HAP-1 (cell line): ENCODE data around the gene SOX11.
"Not testable (repeated sequence)": the region's sequence is repeated elsewhere in the genome, so short reads cannot be mapped to it uniquely, and the experiment has no call there.

Source experiments
- DNase-seq, 2 experiments: peaks; one replicate each; pipeline ENCODE4 v3.0.0-alpha.2; 2016 to 2020; ENCODE audit warnings: low spot score in 2 of 2
- H3K27me3 ChIP-seq: fragments of 250-450 bp; sonication (Bioruptor Pico); 2 replicates; pipeline ENCODE4 v1.5.1; 2020; ENCODE audit warnings: low read depth, mild to moderate bottlenecking, moderate library complexity
- H3K36me3 ChIP-seq: fragments of 250-450 bp; sonication (Bioruptor Pico); replicated peaks from 2 replicates; pipeline ENCODE4 v1.5.1; 2020; ENCODE audit warnings: mild to moderate bottlenecking
- H3K4me1 ChIP-seq: fragments of 250-450 bp; sonication (Bioruptor Pico); 2 replicates; pipeline ENCODE4 v1.5.1; 2020; ENCODE audit warnings: mild to moderate bottlenecking
- H3K4me3 ChIP-seq: fragments of 250-450 bp; sonication (Bioruptor Pico); 2 replicates; pipeline ENCODE4 v1.5.1; 2020; ENCODE audit warnings: mild to moderate bottlenecking, moderate library complexity
- H3K9me3 ChIP-seq: fragments of 250-450 bp; sonication (Bioruptor Pico); 2 replicates; pipeline ENCODE4 v1.5.1; 2020; ENCODE audit warnings: mild to moderate bottlenecking, moderate library complexity
- in situ Hi-C: fragments of 300-500 bp; cut with MboI; formaldehyde crosslinking; loops from 3 replicates; pipeline ENCODE4 v1.14.3; 2020; ENCODE audit warnings: low sequenced_read_pairs, inconsistent platforms, mixed read lengths

Gene SOX11

DNA sequence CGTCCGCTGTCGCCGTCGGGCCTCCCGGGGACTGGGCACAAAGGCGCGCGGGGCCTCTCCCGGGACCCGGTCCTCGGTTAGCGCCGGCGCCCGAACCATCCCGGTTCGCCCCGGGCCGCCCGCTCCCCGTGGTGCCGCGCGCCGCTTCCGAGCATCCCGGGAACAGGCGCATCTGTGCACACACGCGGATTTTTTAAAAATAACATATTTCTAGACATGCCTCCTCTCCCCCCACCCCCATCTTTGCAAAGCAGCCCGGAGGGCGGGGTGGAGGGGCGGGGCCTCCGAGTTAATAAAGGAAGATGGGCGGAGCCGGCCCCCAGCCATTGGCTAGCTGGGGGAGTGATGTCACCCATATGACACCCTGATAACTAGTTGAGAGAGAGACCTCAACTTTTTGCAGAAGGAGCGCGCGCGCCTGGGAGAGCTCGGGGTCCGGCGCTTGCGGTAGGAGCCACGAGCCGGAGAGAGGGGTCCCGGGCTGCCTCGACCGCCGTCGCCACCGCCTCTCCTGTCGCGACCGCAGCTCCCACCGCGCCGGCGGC is at the start of gene SOX11:
TSS of gene SOX11 (plus strand) at position 400 of the 545 bp plus-strand sequence. CDS start 338 bp downstream, outside the sequence.
- no peaks in the 10 kb centered on the region for H3K9me3 ChIP-seq
- H3K4me3 ChIP-seq, result no peak within 1 kb of the TSS
- no peaks in the 10 kb centered on the region for H3K27me3 ChIP-seq
- DNase-seq, result no peak
- in situ Hi-C loops, result no loop called here
- H3K4me1 ChIP-seq, result no peaks in the 10 kb centered on the region
- no peaks in the 10 kb centered on the region for H3K36me3 ChIP-seq

DNA sequence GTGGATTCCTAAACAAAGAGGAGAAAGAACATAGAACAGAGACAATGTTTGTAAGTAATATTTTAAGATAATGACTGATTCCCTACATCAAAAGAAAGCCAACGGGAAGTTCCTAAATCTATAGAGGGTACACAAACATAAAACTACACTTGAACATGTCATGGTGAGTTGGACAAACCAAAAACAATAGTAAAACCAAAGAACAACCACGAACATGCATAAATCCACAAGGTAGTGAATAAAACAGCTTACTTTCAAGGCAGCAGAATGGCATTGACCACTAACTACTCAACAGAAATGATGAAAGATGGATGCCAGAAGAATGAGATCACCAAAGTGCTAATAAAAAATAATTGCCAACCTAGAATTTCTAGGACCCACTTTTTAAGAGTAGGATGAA is 39.5 kb upstream of the SOX11 start:
- H3K27me3 ChIP-seq, result not testable (repeated sequence)

DNA sequence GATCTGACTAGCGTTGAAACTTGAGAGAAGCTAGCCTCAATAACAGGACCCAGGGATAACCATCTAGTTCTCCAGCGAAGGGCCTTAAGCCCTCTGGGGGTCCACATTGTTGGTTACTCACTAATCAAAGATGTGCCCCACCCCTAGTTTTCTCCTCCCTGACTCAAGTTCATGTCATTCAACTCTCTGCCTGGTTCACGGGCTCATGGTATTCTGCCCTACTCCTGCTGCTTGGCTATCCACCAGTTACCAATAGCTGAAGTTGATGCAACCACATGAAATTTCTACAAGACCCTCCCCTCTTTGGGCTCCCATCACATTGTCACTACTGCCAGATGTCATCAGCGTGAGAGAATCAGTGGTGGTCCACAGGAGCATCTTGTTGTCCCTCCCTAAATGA is 38.4 kb upstream of the SOX11 start:
- DNase-seq, H3K27me3 ChIP-seq, in situ Hi-C loops, H3K4me3 ChIP-seq, H3K9me3 ChIP-seq, H3K36me3 ChIP-seq, H3K4me1 ChIP-seq: not testable (repeated sequence)

More for the DNA sequence above, 39.5 kb upstream of the SOX11 start:
- H3K4me3 ChIP-seq, H3K36me3 ChIP-seq, H3K9me3 ChIP-seq, in situ Hi-C loops, DNase-seq, H3K4me1 ChIP-seq: not testable (repeated sequence)

DNA sequence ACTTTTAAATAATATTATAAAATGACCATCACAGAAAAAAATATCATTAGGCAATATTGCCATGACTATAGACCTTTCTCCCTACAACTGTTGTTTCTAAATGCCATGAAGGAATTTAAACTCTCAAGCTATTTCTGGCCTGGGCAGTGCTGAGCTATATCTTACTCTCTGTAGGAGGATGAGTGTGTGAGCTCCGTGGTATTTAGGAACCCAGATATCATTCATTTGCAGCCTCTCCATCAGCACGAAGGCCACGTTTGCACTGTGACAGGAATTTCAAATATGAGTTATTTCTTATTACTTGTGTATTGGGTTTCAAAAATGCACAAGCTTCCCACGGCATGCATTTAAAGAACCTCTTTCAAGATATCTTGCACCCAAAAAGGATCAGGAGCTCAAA is 35.0 kb upstream of the SOX11 start:
- Histone ChIP-seq H3K9me3 (no peaks in the 10 kb centered on the region), H3K4me1 (no peaks in the 10 kb centered on the region), H3K36me3 (no peaks in the 10 kb centered on the region), H3K27me3 (no peaks in the 10 kb centered on the region), H3K4me3 (no peak overlapping the region)
- in situ Hi-C loops, result no loop called here
- DNase-seq, result no peak

DNA sequence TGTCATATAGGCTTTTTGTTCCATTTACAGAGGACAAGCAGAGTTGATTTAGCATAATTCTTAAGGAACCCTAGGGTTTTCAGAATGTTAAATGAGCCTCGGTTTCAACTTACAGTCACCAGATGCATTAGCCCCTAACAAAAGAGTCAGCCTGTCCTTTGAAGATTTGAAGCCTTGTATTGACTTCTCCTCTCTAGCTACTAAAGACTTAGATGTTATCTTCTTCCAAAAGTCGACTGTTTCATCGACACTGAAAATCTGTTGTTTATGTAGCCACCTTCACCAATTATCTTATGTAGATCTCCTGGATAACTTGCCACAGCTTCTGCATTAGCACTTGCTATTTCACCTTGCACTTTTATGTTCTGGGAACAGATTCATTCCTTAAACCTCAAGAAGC is 31.6 kb upstream of the SOX11 start:
- no peak for DNase-seq
- Histone ChIP-seq H3K36me3 (no peaks in the 10 kb centered on the region), H3K27me3 (no peaks in the 10 kb centered on the region), H3K4me1 (no peaks in the 10 kb centered on the region), H3K4me3 (no peak overlapping the region), H3K9me3 (0 out of 2 replicates have a peak, but pooled peaks cover 3% of the 10 kb centered on the region)
- in situ Hi-C loops, result no loop called here

DNA sequence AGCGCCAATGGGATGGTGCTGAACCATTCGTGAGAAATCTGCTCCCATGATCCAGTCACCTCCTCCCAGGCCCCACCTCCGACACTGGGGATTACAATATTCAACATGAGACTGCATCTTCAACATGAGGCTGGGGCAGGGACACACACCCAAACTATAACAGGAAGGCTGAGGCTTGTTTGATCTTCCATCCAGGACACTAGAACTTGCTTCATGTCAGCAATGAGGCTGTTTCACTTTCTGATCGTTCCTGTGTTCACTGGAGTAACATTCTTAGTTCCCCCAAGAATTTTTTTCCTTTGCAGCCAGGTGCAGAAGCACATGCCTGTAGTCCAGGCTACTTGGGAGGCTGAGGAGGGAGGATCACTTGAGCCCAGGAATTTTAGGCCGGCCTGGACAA is 30.8 kb upstream of the SOX11 start:
- DNase-seq, result no peak
- no peaks in the 10 kb centered on the region for H3K36me3 ChIP-seq
- 0 out of 2 replicates have a peak, but pooled peaks cover 3% of the 10 kb centered on the region for H3K9me3 ChIP-seq
- H3K4me3 ChIP-seq, result no peak overlapping the region
- in situ Hi-C loops, result no loop called here
- no peaks in the 10 kb centered on the region for H3K4me1 ChIP-seq
- H3K27me3 ChIP-seq, result no peaks in the 10 kb centered on the region

DNA sequence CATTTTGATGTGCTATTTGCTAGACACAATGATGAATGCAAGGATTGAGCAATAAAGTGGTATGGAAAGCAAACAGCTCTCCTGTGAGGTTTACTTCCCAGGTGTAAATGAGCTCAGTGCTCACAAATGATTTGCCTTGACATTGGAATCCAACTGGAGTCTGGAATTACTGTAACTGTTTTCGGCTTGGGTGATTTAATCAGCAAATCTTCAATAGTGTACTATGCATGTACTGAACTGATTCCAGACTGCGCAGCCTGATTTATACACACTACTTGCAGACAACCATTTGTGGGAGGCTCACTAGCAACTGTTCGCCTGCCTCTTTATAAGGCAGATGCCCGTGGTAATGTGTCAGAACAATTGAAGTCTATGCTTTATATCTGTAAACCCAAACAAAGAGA is 27.9 kb upstream of the SOX11 start:
- H3K36me3 ChIP-seq, result no peaks in the 10 kb centered on the region
- H3K9me3 ChIP-seq, result 0 out of 2 replicates have a peak, but pooled peaks cover 3% of the 10 kb centered on the region
- H3K4me3 ChIP-seq, result no peak overlapping the region
- DNase-seq, result no peak
- no peaks in the 10 kb centered on the region for H3K4me1 ChIP-seq
- H3K27me3 ChIP-seq, result no peaks in the 10 kb centered on the region
- in situ Hi-C loops, result no loop called here

DNA sequence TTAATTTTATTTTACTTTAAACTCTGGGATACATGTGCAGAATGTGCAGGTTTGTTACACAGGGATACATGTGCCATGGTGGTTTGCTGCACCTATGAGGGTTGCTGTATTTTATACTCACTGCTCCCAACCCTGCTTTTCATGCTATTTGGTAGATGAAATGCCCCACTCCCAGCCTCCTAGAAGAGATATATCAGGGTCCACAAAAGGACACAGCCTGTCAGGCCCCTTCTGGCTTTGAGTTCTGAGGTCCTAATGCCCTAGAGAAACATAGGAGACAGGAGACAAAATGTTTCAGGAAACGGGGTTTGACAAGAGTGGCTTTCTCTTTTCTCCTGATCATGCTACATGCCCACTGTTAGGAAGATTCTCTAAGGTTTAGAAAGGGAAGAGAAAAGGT is 27.1 kb upstream of the SOX11 start:
- no peak overlapping the region for H3K4me3 ChIP-seq
- H3K4me1 ChIP-seq, result no peaks in the 10 kb centered on the region
- in situ Hi-C loops, result no loop called here

DNA sequence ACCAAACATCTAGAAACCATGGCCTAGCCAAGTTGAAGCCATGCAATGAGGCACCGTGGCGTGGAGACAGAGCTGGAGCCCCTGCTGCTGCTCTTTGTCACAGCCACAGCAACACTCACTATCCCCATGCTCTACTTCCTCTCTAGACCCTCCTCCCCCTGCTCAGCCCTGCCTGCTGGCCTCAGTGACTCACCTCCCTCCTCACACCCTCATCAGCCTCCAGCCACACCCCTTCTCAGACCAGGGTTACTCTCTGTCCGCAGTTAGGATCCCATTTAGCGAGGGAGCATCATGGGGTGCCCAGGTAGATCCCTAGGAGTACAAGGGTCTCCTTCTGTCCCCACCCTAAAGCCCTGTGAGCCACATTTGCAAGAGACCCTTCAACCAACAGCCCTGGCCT is 25.4 kb upstream of the SOX11 start:
- Histone ChIP-seq H3K27me3 (no peaks in the 10 kb centered on the region), H3K4me3 (no peak overlapping the region), H3K9me3 (0 out of 2 replicates have a peak, but pooled peaks cover 3% of the 10 kb centered on the region), H3K4me1 (no peaks in the 10 kb centered on the region), H3K36me3 (no peaks in the 10 kb centered on the region)
- DNase-seq, result no peak
- in situ Hi-C loops, result no loop called here

More for the DNA sequence above, 27.1 kb upstream of the SOX11 start:
- Histone ChIP-seq H3K36me3 (no peaks in the 10 kb centered on the region), H3K27me3 (no peaks in the 10 kb centered on the region), H3K9me3 (0 out of 2 replicates have a peak, but pooled peaks cover 3% of the 10 kb centered on the region)
- DNase-seq, result no peak

DNA sequence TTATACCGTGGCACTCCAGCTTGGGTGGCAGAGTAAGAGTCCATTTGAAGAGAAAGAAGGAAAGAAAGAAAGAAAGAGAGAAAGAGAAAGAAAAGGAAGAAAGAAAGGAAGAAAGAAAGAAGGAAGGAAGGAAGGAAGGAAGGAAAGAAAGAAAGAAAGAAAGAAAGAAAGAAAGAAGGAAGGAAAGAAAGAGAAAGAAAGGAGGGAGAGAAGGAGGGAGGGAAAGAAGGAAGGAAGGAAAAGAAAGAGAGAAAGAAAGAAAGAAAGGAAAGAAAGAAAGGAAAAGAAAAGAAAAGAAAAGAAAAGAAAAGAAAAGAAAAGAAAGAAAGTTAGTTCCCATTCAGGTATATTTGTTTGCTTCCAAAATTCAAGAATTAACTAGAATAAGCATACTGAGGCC is 24.5 kb upstream of the SOX11 start:
- in situ Hi-C loops, H3K9me3 ChIP-seq, H3K4me1 ChIP-seq, DNase-seq, H3K4me3 ChIP-seq, H3K36me3 ChIP-seq, H3K27me3 ChIP-seq: not testable (repeated sequence)

DNA sequence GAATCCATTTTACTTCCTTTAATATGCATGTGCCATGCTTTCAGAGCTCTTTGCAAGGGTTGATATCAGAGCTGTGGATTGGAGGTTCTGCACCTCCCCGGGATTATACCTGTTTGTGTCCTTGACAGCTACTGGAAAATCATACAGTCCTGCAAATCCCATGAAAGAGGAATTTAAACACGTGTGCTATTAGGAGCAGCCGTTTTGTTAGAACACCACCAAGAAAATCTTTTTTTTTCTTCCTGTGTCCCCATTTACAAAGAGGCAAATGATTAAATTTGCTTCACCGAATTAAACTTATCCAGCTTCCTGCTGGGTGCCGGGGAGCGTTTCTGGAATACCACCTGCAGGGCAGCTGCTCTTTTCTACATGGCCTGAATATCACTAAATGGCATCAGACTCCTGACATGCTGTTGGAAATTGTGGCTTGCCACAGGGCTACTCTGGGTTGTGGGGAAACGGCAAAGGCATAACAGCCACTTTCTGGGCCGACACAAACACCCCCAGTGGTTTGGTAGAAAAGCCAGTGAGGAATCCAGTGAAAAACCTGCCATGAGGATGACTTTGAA is 23.4 kb upstream of the SOX11 start:
- no peaks in the 10 kb centered on the region for H3K4me1 ChIP-seq
- in situ Hi-C loops, result no loop called here

DNA sequence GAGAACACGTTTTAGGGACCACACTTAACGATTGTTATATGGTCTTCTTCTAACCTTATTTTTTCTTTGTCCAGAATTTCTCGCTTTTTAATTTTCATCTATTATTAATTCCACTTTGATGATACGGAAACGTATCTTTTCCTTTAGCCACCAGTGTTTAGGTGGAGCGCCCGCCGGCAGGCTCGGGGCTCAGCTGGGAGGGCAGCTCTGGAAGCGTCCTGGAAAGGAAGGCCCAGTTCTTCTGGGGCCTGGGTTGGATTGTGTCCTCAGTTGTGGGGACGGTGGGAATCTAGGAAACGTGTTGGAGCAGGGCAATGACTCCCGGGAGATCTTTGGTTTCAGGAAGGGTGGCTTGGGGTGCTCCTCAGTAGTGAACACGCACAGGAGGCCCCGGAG is 19.4 kb upstream of the SOX11 start:
- no peaks in the 10 kb centered on the region for H3K4me1 ChIP-seq
- no peaks in the 10 kb centered on the region for H3K9me3 ChIP-seq
- no peak overlapping the region for H3K4me3 ChIP-seq
- H3K27me3 ChIP-seq, result no peaks in the 10 kb centered on the region
- in situ Hi-C loops, result no loop called here
- no peaks in the 10 kb centered on the region for H3K36me3 ChIP-seq
- no peak for DNase-seq

More for the DNA sequence above, 23.4 kb upstream of the SOX11 start:
- H3K4me3 ChIP-seq, result no peak overlapping the region
- no peak for DNase-seq
- no peaks in the 10 kb centered on the region for H3K9me3 ChIP-seq
- H3K27me3 ChIP-seq, result no peaks in the 10 kb centered on the region
- H3K36me3 ChIP-seq, result no peaks in the 10 kb centered on the region

DNA sequence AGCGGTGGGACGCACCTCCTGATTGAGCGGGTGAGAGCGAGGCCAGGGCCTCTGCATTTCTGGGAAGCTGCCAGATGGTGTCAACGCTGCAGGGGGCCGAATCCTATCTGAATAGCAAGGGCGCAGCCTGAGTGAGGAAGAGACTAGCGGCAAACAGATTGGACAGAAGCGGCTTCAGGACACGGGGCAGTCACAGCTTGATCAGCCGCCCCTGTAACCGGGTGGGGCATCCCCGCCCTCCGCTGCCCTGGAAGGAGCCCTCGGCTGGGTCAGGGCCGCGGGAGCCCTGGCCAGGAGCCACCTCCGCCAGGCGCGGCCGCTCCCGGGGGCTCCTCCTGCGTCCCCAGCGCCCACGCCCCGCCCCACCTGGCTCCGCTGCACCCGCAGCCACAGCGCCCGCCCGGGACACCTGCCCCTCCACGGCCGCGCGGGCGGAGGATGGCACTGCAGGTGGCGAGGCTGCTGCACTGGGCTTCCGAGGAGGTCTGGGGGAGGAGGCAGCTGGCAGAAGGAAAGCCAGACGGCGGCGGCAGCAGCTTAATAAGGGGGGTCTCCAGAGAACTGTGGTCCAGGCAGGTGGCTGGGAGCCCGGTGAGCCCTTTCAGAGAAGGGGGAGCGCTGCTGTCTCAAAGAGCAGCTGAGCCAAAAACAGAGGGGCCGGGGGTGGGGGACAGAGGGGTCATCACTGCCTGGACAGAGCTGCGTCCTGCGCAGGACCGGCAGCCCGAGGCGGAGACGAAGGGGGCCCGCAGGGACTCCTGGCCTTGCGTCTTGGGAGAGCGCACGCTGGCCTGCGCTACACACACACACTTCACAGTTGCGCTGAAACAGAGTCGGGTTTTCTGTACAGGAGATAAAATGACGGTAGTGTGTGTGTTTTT is 18.8 kb upstream of the SOX11 start:
- Histone ChIP-seq H3K27me3 (no peaks in the 10 kb centered on the region), H3K4me1 (no peaks in the 10 kb centered on the region), H3K36me3 (no peaks in the 10 kb centered on the region), H3K9me3 (no peaks in the 10 kb centered on the region), H3K4me3 (no peak overlapping the region)
- in situ Hi-C loops, result no loop called here
- DNase-seq, result no peak

DNA sequence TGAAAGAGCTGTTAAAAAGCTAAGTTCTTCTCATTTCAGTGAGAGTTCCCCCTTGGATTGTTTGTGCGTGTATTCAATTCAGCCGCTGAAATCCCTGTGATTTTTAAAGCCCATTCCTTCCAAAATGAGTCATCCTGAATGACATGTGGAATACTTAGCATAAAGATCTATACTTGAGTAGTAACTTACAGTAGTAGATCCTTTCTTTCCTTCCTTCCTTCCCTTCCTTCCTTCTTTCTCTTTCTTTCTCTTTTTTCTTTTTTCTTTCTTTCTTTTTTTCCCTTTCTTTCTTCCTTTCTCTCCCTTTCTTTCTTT is 18.2 kb upstream of the SOX11 start:
- H3K27me3 ChIP-seq, result no peaks in the 10 kb centered on the region
- in situ Hi-C loops, result no loop called here
- H3K4me3 ChIP-seq, result no peak overlapping the region
- no peaks in the 10 kb centered on the region for H3K4me1 ChIP-seq
- no peak for DNase-seq
- no peaks in the 10 kb centered on the region for H3K36me3 ChIP-seq
- no peaks in the 10 kb centered on the region for H3K9me3 ChIP-seq
